Measurements from ENCODE around the gene ACAT2.
"Not testable (repeated sequence)": the region's sequence is repeated elsewhere in the genome, so short reads cannot be mapped to it uniquely, and the experiment has no call there.

The ACAT2 gene

GRCh38 chr6:159732550-159732949, 29.3 kb upstream of the ACAT2 start:
- not testable (repeated sequence) for DNase-seq

GRCh38 chr6:159733395-159733794, 28.4 kb upstream of the ACAT2 start:
- not testable (repeated sequence) for DNase-seq

GRCh38 chr6:159736908-159737307, 24.9 kb upstream of the ACAT2 start:
- no peak for DNase-seq

- no peak for DNase-seq
Measured at GRCh38 chr6:159739341-159739740, 22.5 kb upstream of the ACAT2 start.

GRCh38 chr6:159742165-159742564, 19.7 kb upstream of the ACAT2 start:
- no peak for DNase-seq

- DNase-seq: no peak
Measured at GRCh38 chr6:159745081-159745480, 16.8 kb upstream of the ACAT2 start.

- DNase-seq: no peak
Measured at GRCh38 chr6:159746759-159747158, 15.1 kb upstream of the ACAT2 start.

GRCh38 chr6:159748127-159748526, 13.7 kb upstream of the ACAT2 start:
- DNase-seq: not testable (repeated sequence)

- no peak for DNase-seq
Measured at GRCh38 chr6:159751448-159751847, 10.4 kb upstream of the ACAT2 start.

GRCh38 chr6:159753081-159753872, 8.6 kb upstream of the ACAT2 start:
- no peak for DNase-seq

- DNase-seq: no peak
Measured at GRCh38 chr6:159754401-159754800, 7.4 kb upstream of the ACAT2 start.

- no peak for DNase-seq
Measured at GRCh38 chr6:159754959-159755914, 6.6 kb upstream of the ACAT2 start.

GRCh38 chr6:159756508-159756907, 5.3 kb upstream of the ACAT2 start:
- no peak for DNase-seq

- DNase-seq: no peak
Measured at GRCh38 chr6:159758031-159759001, 3.5 kb upstream of the ACAT2 start.

GRCh38 chr6:159759645-159760044, 2.2 kb upstream of the ACAT2 start:
- no peak for DNase-seq

GRCh38 chr6:159760602-159761057, 1.2 kb upstream of the ACAT2 start:
- DNase-seq: no peak

GRCh38 chr6:159761129-159761872, 544 bp upstream of the ACAT2 start:
- DNase-seq: no peak

- no peak for DNase-seq
Measured at GRCh38 chr6:159762681-159763293, 942 bp downstream of the ACAT2 start.

- DNase-seq: no peak
Measured at GRCh38 chr6:159766906-159767305, 5.1 kb downstream of the ACAT2 start.

- DNase-seq: no peak
Measured at GRCh38 chr6:159769470-159769869, 7.6 kb downstream of the ACAT2 start.

- no peak for DNase-seq
Measured at GRCh38 chr6:159772196-159772595, 10.4 kb downstream of the ACAT2 start.
